RWPE2 (cell line): Measurements from ENCODE around the gene FER.

Source experiments
- ATAC-seq: fragments of 200-7000 bp; cut with Tn5 transposase; 3 replicates; pipeline ENCODE4 v1.9.1; 2021; ENCODE audit warnings: low read depth
- DNase-seq: peaks from one replicate; pipeline ENCODE4 v3.0.0-alpha.2; 2020; ENCODE audit warnings: low spot score
- H3K27ac ChIP-seq: fragments of 450-650 bp; 2 replicates; pipeline ENCODE4 v1.5.1; 2017; ENCODE audit warnings: mild to moderate bottlenecking; ENCODE audit not compliant: poor library complexity, severe bottlenecking
- H3K27me3 ChIP-seq: fragments of 250-450 bp; sonication (Bioruptor Pico); 2 replicates; pipeline ENCODE4 v1.5.1; 2021; ENCODE audit warnings: mild to moderate bottlenecking, moderate library complexity; ENCODE audit not compliant: insufficient read depth, poor library complexity, severe bottlenecking
- H3K36me3 ChIP-seq: fragments of 250-450 bp; sonication (Bioruptor Pico); 2 replicates; pipeline ENCODE4 v1.5.1; 2020; ENCODE audit warnings: low read depth, mild to moderate bottlenecking, moderate library complexity
- H3K4me1 ChIP-seq: fragments of 250-450 bp; sonication (Bioruptor Pico); 2 replicates; pipeline ENCODE4 v1.5.1; 2021; ENCODE audit warnings: mild to moderate bottlenecking, moderate library complexity; ENCODE audit not compliant: insufficient read depth, poor library complexity, severe bottlenecking
- H3K4me3 ChIP-seq: fragments of 250-450 bp; sonication (Bioruptor Pico); 2 replicates; pipeline ENCODE4 v1.5.1; 2021; ENCODE audit warnings: mild to moderate bottlenecking, moderate library complexity; ENCODE audit not compliant: severe bottlenecking
- H3K9me3 ChIP-seq: fragments of 250-450 bp; sonication (Bioruptor Pico); 2 replicates; pipeline ENCODE4 v1.5.1; 2021; ENCODE audit warnings: mild to moderate bottlenecking, moderate library complexity; ENCODE audit not compliant: severe bottlenecking
- CTCF ChIP-seq: fragments of 450-650 bp; IDR thresholded peaks from one replicate; pipeline ENCODE4 v1.5.1; 2017; ENCODE audit warnings: mild to moderate bottlenecking, moderate library complexity; ENCODE audit not compliant: poor library complexity, severe bottlenecking

FER gene

GRCh38 chr5:108743319-108743718 is 4.4 kb upstream of the FER start:
- H3K27ac ChIP-seq = no peak overlapping the region
- no peak for TF ChIP-seq CTCF

GRCh38 chr5:108743846-108744245 is 3.9 kb upstream of the FER start:
- Histone ChIP-seq H3K27ac (no peak overlapping the region), H3K4me1 (peaks cover 2% of the 10 kb centered on the region), H3K36me3 (no peaks in the 10 kb centered on the region), H3K9me3 (no peaks in the 10 kb centered on the region), H3K4me3 (no peak overlapping the region), H3K27me3 (no peaks in the 10 kb centered on the region)
- DNase-seq (no peak), ATAC-seq (no peak)
- TF ChIP-seq CTCF = no peak

More at GRCh38 chr5:108743319-108743718, 4.4 kb upstream of the FER start:
- Histone ChIP-seq H3K27me3 (no peaks in the 10 kb centered on the region), H3K4me1 (peaks cover 2% of the 10 kb centered on the region), H3K36me3 (no peaks in the 10 kb centered on the region), H3K4me3 (no peak overlapping the region), H3K9me3 (no peaks in the 10 kb centered on the region)
- ATAC-seq = no peak
- DNase-seq = no peak

GRCh38 chr5:108747111-108747773 is 455 bp upstream of the FER start:
- Histone ChIP-seq H3K4me1 (peaks cover 18% of the 10 kb centered on the region), H3K4me3 (peak overlapping the region; percentile 58), H3K36me3 (no peaks in the 10 kb centered on the region), H3K9me3 (no peaks in the 10 kb centered on the region), H3K27ac (peak overlapping the region; percentile 91), H3K27me3 (no peaks in the 10 kb centered on the region)
- no peak for ATAC-seq
- no peak for TF ChIP-seq CTCF
- no peak for DNase-seq

GRCh38 chr5:108748401-108749127 is 867 bp downstream of the FER start:
- H3K9me3 ChIP-seq = no peaks in the 10 kb centered on the region
- ATAC-seq (peak; percentile 89), DNase-seq (peak; percentile 100)
- peak; percentile 63 for TF ChIP-seq CTCF
- H3K4me1 ChIP-seq = peaks cover 31% of the 10 kb centered on the region
- no peaks in the 10 kb centered on the region for H3K27me3 ChIP-seq
- peak overlapping the region; percentile 91 for H3K27ac ChIP-seq
- H3K4me3 ChIP-seq = peak overlapping the region; percentile 58
- 0 out of 2 replicates have a peak, but pooled peaks cover 3% of the 10 kb centered on the region for H3K36me3 ChIP-seq
